HFF-Myc (cell line): Measurements from ENCODE around the gene GTPBP8.
A peak's percentile ranks its signal among the peaks of the same experiment; 100 is the strongest.
"Not testable (repeated sequence)": the region's sequence is repeated elsewhere in the genome, so short reads cannot be mapped to it uniquely, and the experiment has no call there.

Source experiments
- DNase-seq: peaks from one replicate; pipeline ENCODE4 v3.0.0-alpha.2; 2011; ENCODE audit warnings: low read depth; ENCODE audit errors: extremely low read depth
- H3K4me3 ChIP-seq: replicated peaks from 2 replicates; pipeline ENCODE4 v1.5.1; 2011; ENCODE audit warnings: low read depth, mild to moderate bottlenecking, control low read depth, low read length
- TF ChIP-seq, protein P1 (sequence below): IDR thresholded peaks from 2 replicates; pipeline ENCODE4 v1.5.1; 2012; ENCODE audit warnings: mild to moderate bottlenecking, low read depth, low read length, control low read depth; ENCODE audit errors: missing control alignments

GTPBP8 gene

DNA sequence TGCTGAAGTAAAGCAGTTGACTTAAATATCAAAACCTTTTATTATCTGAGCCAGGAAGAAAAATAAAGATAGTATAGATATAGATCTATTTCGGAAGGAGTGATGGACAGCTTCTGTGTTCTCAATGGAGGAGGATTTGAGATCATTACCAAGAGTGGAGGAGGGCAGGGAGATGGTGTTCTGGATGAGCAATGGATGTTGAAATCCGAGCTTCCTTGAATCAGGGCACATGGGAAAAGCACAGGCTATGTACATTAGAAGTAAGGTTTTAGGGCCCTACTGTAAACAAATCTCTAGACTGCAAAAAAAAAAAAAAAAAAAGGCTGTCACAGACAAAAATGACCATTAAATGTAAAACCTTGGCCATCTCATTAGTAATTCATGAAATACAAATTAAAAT is 43.2 kb downstream of the GTPBP8 start:
- TF ChIP-seq, protein P1, sequence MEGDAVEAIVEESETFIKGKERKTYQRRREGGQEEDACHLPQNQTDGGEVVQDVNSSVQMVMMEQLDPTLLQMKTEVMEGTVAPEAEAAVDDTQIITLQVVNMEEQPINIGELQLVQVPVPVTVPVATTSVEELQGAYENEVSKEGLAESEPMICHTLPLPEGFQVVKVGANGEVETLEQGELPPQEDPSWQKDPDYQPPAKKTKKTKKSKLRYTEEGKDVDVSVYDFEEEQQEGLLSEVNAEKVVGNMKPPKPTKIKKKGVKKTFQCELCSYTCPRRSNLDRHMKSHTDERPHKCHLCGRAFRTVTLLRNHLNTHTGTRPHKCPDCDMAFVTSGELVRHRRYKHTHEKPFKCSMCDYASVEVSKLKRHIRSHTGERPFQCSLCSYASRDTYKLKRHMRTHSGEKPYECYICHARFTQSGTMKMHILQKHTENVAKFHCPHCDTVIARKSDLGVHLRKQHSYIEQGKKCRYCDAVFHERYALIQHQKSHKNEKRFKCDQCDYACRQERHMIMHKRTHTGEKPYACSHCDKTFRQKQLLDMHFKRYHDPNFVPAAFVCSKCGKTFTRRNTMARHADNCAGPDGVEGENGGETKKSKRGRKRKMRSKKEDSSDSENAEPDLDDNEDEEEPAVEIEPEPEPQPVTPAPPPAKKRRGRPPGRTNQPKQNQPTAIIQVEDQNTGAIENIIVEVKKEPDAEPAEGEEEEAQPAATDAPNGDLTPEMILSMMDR, result no peak
- no peak for DNase-seq
- no peak overlapping the region for H3K4me3 ChIP-seq

DNA sequence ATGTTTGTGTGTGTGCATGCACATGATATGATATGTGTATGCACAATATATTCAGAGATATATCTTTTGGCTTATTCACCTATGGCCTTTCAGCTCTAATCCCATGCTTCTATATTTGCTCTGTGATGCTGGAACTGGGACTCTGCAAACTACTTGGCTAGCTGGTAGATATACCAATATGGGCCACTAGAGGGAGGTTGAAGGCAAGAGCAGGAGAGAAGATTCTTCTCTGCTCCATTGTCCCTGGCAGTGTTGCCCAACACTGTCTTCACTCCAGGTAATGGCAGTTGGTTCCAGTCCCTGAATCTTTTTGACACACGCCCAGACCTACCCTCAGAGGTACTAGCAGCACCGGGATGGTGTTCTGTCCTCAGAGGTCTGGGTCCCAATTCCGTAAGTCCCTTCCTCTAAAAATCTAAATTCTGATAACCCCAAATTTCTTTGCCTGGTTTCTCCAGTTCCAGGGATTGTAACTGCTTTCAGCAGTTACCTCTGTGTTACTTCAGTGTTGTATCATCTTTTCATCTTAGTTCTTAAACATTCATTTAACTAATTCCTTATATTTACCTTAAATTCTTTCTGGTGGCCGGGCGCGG is 44.7 kb downstream of the GTPBP8 start:
- DNase-seq, result no peak
- TF ChIP-seq, protein P1, result peak; percentile 90
- H3K4me3 ChIP-seq, result no peak overlapping the region

DNA sequence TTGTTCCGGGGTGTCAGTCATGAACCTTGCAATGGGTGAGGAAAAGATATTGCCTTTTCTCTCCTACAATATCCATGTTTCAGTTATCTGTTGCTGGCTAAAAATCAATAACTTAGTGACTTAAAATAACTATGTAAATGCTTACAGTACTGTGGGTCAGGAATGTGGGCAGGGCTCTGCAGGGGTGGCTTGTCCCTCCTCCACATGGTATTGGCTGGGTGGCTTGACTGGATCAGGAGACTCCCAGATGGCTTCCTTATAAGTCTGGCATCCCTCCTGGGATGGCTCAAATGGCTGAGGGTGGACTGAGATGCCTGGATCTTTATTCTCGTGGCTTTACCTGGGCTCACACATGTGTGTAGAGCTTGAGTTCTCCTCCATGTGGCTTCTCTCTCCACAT is 47.5 kb downstream of the GTPBP8 start:
- TF ChIP-seq, protein P1, result no peak
- no peak overlapping the region for H3K4me3 ChIP-seq
- no peak for DNase-seq

DNA sequence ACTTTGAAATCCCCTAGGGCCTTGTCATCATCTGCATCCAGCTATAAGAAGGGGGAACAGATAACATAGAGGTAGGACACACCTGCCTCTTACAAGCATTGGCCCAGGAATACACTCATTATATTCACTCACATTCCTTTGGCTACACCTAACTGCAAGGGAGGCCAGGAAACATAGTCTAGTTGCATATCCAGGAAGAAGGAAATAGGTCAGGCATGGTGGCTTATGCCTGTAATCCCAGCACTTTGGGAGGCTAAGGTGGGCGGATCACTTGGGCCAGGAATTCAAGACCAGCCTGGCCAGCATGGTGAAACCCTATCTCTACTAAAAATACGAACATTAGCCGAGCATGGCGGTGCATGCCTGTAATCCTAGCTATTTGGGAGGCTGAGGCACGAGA is 48.8 kb downstream of the GTPBP8 start:
- DNase-seq, result no peak
- TF ChIP-seq, protein P1, result no peak
- H3K4me3 ChIP-seq, result no peak overlapping the region

DNA sequence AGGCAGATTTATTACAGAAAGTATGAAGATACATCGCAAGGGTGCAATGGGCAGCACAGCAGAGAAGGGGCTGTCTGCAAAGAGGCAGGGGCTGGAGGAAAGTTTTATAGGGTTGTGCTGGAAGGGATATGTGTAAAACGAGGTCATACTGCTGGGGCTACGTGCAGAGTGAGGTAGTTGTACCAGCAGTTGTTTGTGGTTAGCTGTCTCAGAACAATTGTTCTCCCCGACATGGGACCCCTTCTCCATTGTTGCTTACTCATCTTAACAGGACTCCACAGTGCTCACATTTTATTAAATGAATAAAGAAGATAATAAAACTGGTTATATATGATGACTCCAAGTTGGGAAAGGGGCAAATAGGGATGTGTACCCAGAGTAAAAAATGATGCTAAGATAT is 49.4 kb downstream of the GTPBP8 start:
- DNase-seq, result no peak
- H3K4me3 ChIP-seq, result no peak overlapping the region
- TF ChIP-seq, protein P1, result no peak

DNA sequence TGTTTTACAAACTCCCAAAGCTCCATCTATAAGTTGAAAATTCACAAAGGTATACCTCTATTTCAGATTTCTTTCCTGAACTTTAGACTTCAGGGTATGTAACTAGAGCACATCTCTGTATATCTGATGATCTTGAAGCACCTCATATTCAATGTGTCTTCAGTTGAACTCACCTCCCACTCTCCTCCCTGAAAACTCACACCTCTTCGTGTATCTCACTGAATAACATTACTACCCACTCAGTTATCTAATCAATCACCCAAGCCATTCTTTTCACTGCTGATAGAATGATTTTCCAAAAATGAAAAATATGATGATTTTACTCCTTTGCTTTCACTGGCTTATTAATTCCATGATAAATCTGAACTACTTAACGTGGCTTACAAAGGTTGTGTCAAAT is 52.9 kb downstream of the GTPBP8 start:
- no peak for DNase-seq
- TF ChIP-seq, protein P1, result no peak

DNA sequence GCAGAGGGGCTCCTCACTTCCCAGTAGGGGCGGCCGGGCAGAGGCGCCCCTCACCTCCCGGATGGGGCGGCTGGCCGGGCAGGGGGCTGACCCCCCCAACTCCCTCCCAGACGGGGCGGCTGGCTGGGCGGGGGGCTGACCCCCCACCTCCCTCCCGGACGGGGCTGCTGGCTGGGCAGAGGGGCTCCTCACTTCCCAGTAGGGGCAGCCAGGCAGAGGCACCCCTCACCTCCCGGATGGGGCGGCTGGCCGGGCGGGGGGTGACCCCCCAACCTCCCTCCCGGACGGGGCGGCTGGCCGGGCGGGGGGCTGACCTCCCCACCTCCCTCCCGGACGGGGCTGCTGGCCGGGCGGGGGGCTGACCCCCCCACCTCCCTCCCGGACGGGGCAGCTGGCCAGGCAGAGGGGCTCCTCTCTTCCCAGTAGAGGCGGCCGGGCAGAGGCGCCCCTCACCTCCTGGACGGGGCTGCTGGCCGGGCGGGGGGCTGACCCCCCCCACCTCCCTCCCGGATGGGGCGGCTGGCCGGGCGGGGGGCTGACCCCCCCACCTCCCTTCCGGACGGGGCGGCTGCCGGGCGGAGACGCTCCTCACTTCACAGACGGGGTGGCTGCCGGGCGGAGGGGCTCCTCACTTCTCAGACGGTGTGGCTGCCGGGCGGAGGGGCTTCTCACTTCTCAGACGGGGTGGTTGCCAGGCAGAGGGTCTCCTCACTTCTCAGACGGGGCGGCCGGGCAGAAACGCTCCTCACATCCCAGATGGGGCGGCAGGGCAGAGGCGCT is 55.6 kb downstream of the GTPBP8 start:
- DNase-seq, H3K4me3 ChIP-seq: not testable (repeated sequence)

More for the DNA sequence above, 52.9 kb downstream of the GTPBP8 start:
- H3K4me3 ChIP-seq, result no peak overlapping the region
